Spleen (tissue), 7 donors: ENCODE data around the gene NRDE2.

Experiments used
- CTCF ChIP-seq, 11 experiments: fragments of 200-600 bp in 7 of 11; fragments of 450-650 bp in 4 of 11; sonication (generic) in 4 of 11; IDR thresholded peaks in 8 of 11; conservative IDR thresholded peaks in 3 of 11; 1 replicate in 7 of 11; 2 replicates in 4 of 11; pipeline versions ENCODE4 v1.4.0 to v1.8.0; 2016 to 2021; ENCODE audit warnings: antibody characterized with exemption in 11 of 11, inconsistent platforms in 4 of 11, mild to moderate bottlenecking in 1 of 11
- POLR2A ChIP-seq, 3 donors: fragments of 450-650 bp; IDR thresholded peaks; one replicate each; pipeline ENCODE4 v1.5.1; 2017; ENCODE audit warnings: antibody characterized with exemption in 3 of 3, mild to moderate bottlenecking in 1 of 3
- POLR2AphosphoS5 ChIP-seq, 3 donors: sonication (generic); formaldehyde crosslinking; IDR thresholded peaks; one replicate each; pipeline ENCODE4 v1.5.1; 2017; ENCODE audit warnings: antibody characterized with exemption in 3 of 3
- donor health status: DM: no; HTN: no; CAD: no; lungs with moderate emphysema.
- donor health status: DM: no; HTN: no; CAD: no.
- donor health status: DM: no; HTN: no; CAD: no.

DNA sequence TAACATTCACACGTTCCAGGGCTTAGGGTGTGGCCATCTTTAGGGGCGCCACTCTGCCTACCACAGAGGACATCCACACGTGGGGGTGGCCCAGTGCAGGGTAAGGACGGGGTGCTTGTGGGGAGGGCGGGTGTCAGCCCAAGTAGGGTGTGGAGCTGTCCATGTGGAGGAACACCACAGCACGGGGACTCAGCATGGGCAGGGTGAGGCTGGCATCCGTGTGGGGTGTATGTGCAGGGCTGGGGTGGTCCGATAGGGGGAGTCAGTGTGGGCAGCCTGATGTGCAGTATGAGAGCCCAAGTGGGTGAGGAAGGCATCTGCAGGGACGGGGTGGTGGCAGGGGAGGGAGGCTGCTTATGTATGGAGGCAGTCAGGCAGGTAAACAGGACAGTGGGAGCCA lies 57.7 kb downstream of the NRDE2 start:
- no peak for TF ChIP-seq CTCF (IDR thresholded peaks at IDR 0.05 in 8 of 11, conservative IDR thresholded peaks at IDR 0.05 in 3 of 11)
- peak; percentile 34 to 65 (median 42) for TF ChIP-seq POLR2AphosphoS5 (IDR thresholded peaks at IDR 0.05)
- TF ChIP-seq POLR2A (IDR thresholded peaks at IDR 0.05), result no peak
